ENCODE measurements around the gene FKBP2. TPM values are rescaled to one million over a fixed set of nuclear protein-coding genes. Genes with fewer than 3 reads are reported as not detected.

FKBP2 gene
- total RNA-seq, 1 experiment from 2014 or later, result 41.0 TPM

DNA sequence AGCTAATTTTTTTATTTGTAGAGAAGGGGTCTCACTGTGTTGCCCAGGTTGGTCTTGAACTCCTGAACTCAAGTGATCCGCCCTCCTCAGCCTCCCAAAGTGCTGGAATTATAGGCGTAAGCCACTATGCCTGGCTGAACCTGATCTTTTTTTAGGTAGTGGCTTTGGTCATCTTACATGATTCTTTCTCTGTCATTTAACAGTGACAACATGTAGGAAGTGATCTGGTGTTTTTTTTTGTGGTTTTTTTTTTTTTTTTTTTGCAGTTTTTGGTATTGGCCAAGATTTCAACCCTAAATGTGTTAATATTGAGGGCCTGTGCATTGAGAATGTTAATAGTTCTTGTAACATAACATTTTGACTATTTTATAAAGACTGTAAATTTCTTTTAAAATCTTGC lies 42.4 kb upstream of the FKBP2 start:
- peaks cover 4% of the 10 kb centered on the region in 2 experiments; a peak in 3 of 4 replicates for H3K4me1 Mint-ChIP-seq
- no peak overlapping the region for H3K27ac Mint-ChIP-seq
- Histone ChIP-seq H2BK12ac (ENCODE audit: insufficient read length, low read depth, low read length) (no peak overlapping the region), H4K20me1 (ENCODE audit: control insufficient read depth, insufficient read depth, insufficient read length) (peaks cover 3% of the 10 kb centered on the region), H2BK5ac (ENCODE audit: insufficient read length, low read length) (no peak overlapping the region), H3K14ac (ENCODE audit: insufficient read depth, low read length) (no peak overlapping the region), H3K79me2 (ENCODE audit: insufficient read depth, low read length) (no peaks in the 10 kb centered on the region), H4K91ac (ENCODE audit: insufficient read length, low read depth, low read length) (no peak overlapping the region), H4K5ac (ENCODE audit: insufficient read length, low read depth, low read length) (no peak overlapping the region), H3K79me1 (ENCODE audit: insufficient read depth, low read depth, low read length, poor library complexity, severe bottlenecking) (no peaks in the 10 kb centered on the region), H3K4ac (ENCODE audit: low read depth, low read length) (no peak overlapping the region), H2AK5ac (ENCODE audit: insufficient read length, low read length) (no peak overlapping the region), H2AFZ (ENCODE audit: low read length) (no peak overlapping the region), H3K9me3 (ENCODE audit: control insufficient read depth, low read depth, low read length) (no peaks in the 10 kb centered on the region), H3T11ph (ENCODE audit: low read length) (no peak overlapping the region), H2BK120ac (ENCODE audit: low read depth, low read length, poor library complexity, severe bottlenecking) (no peak overlapping the region), H3K27me3 (ENCODE audit: insufficient read depth, low read length) (no peaks in the 10 kb centered on the region), H3K23me2 (ENCODE audit: insufficient read length, low read depth, low read length, poor library complexity, severe bottlenecking) (no peaks in the 10 kb centered on the region), H2BK15ac (ENCODE audit: low read depth, low read length) (no peak overlapping the region), H3K23ac (ENCODE audit: insufficient read length, low read depth, low read length) (no peak overlapping the region), H3K56ac (ENCODE audit: insufficient read length, low read depth, low read length) (no peak overlapping the region), H2BK20ac (ENCODE audit: low read depth, low read length, poor library complexity, severe bottlenecking) (no peak overlapping the region), H3K18ac (ENCODE audit: insufficient read length, low read depth, low read length) (no peak overlapping the region), H3K4me1 (ENCODE audit: insufficient read depth, low read length) (no peaks in the 10 kb centered on the region), H3K9ac (ENCODE audit: extremely low read depth, insufficient read length, low read length) (no peak overlapping the region), H4K8ac (replicated peaks; ENCODE audit: insufficient read length, low read depth, low read length) (no peak overlapping the region), H3K27ac (ENCODE audit: insufficient read length, low read depth, low read length) (no peak overlapping the region), H3K4me2 (ENCODE audit: insufficient read depth, insufficient read length, low read length) (no peak overlapping the region)
- H3K27me3 Mint-ChIP-seq (ENCODE audit: low read depth), result no peaks in the 10 kb centered on the region
- no peaks in the 10 kb centered on the region for H3K9me3 Mint-ChIP-seq
- no peak for DNase-seq
- peaks cover 71 to 96% (median 96%) of the 10 kb centered on the region in 3 experiments; a peak in 6 of 7 replicates for H3K36me3 Mint-ChIP-seq (ENCODE audit: insufficient read depth in 1 of 3, low read depth in 3 of 3)
- WGBS (ENCODE audit: extremely low coverage, insufficient read length, low lambda C conversion rate), result no CpG with 5 or more reads among the region's 2 CpGs
- no peak for TF ChIP-seq CTCF (conservative IDR thresholded peaks at IDR 0.05)
- H3K4me3 Mint-ChIP-seq, result no peak overlapping the region
